ENCODE results near the gene TAF13. TPM values are rescaled to one million over a fixed set of nuclear protein-coding genes. Genes with fewer than 3 reads are reported as not detected.
"Not testable (repeated sequence)": the region's sequence is repeated elsewhere in the genome, so short reads cannot be mapped to it uniquely, and the experiment has no call there.

Gene TAF13
- polyA plus RNA-seq, 1 experiment: 14.7 TPM

DNA sequence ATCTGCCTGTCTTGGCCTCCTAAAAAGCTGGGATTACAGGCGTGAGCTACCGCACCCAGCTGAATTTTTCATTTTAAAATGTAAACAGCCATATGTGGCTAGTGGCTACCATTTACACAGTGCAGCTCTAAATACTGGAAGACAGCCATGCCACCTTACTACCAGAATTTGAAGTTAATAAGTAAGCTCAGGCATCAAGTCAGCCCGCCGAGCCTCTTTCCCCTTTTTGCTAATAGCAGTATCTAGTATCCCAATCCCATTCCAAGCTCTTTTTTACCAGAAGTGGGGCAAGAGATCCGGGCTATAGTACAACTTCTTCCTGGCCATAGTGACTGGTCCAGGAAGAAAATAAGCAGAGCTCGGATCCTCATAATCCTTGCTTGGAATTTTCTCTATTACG, 15.1 kb downstream of the TAF13 start:
- CTCF ChIA-PET: interaction anchor here (0.6 to 1.1 kb wide), 2 partner anchors 26 to 33 kb away, joined by 3 to 4 read pairs; no protein-coding TSS in a partner anchor
- Histone ChIP-seq H3K36me3 (ENCODE audit: control insufficient read depth, insufficient read depth, low read length) (peaks cover 3% of the 10 kb centered on the region), H3K27me3 (ENCODE audit: control insufficient read depth, insufficient read depth, low read length) (no peaks in the 10 kb centered on the region), H3K4me3 (ENCODE audit: low read depth, low read length) (no peak overlapping the region)
- no peak for DNase-seq (ENCODE audit: low read depth)
- no peak for TF ChIP-seq CTCF (IDR thresholded peaks at IDR 0.05; ENCODE audit: insufficient read depth, low read depth, low read length)
- POLR2A ChIA-PET: interaction anchor here (0.5 kb wide), 1 partner anchor 48 kb away, joined by 3 read pairs; no protein-coding TSS in a partner anchor

DNA sequence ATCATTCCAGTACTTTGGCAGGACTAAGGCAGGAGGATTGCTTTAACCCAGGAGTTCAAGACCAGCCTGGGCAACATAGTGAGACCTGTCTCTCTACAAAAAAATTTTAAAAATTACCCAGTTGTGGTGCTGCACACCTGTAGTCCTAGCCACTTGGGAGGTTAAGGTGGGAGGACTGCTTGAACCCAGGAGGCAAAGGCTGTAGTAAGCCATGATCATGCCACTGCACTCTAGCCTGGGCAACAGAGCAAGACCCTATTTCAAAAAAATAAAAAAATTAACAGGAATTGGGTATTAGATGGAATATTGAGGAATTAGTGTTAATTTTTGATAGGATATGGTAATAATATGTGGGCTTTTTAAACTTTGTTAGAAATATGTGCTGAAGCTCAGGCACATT, 16.8 kb downstream of the TAF13 start:
- H3K36me3 ChIP-seq (ENCODE audit: control insufficient read depth, insufficient read depth, low read length): no peaks in the 10 kb centered on the region; the same call in 1 of the 2 replicates

DNA sequence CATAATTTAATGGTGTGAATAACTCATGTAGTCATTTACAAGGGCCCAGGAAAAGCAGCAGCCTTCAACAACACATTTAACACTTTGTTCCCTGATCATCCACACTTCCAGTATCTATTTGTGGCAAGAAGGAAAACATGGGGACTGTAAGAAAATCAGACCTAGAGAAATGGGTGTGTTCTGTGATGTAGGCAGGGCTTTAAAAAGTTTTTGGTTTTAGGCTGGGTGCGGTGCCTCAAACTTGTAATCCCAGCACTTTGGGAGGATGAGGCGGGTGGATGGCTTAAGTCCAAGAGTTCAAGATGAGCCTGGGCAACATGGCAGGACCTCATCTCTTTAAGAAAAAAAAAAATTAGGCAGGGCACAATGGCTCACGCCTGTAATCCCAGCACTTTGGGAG, 19.7 kb downstream of the TAF13 start:
- TF ChIP-seq CTCF (IDR thresholded peaks at IDR 0.05; ENCODE audit: insufficient read depth, low read depth, low read length): no peak
- H3K36me3 ChIP-seq (ENCODE audit: control insufficient read depth, insufficient read depth, low read length): no peaks in the 10 kb centered on the region
- CTCF ChIA-PET: no interaction called here
- no peak for DNase-seq (ENCODE audit: low read depth)
- POLR2A ChIA-PET: no interaction called here
- no peak overlapping the region for H3K4me3 ChIP-seq (ENCODE audit: low read depth, low read length)
- no peaks in the 10 kb centered on the region for H3K27me3 ChIP-seq (ENCODE audit: control insufficient read depth, insufficient read depth, low read length)

More for the DNA sequence above, 16.8 kb downstream of the TAF13 start:
- no peak for DNase-seq (ENCODE audit: low read depth)
- ChIA-PET POLR2A (no interaction called here), CTCF (interaction anchor here (0.7 kb wide), 1 partner anchor 12 kb away, joined by 3 read pairs; no protein-coding TSS in a partner anchor)
- no peak for TF ChIP-seq CTCF (IDR thresholded peaks at IDR 0.05; ENCODE audit: insufficient read depth, low read depth, low read length)
- no peaks in the 10 kb centered on the region for H3K27me3 ChIP-seq (ENCODE audit: control insufficient read depth, insufficient read depth, low read length)
- no peak overlapping the region for H3K4me3 ChIP-seq (ENCODE audit: low read depth, low read length)

GRCh38 chr1:109052145-109052544, 23.7 kb downstream of the TAF13 start:
- H3K27me3 ChIP-seq (ENCODE audit: control insufficient read depth, insufficient read depth, low read length); H3K4me3 ChIP-seq (ENCODE audit: low read depth, low read length); CTCF ChIA-PET; DNase-seq (ENCODE audit: low read depth); H3K36me3 ChIP-seq (ENCODE audit: control insufficient read depth, insufficient read depth, low read length); POLR2A ChIA-PET: not testable (repeated sequence)

GRCh38 chr1:109050228-109050995, 25.4 kb downstream of the TAF13 start:
- Histone ChIP-seq H3K36me3 (ENCODE audit: control insufficient read depth, insufficient read depth, low read length) (no peaks in the 10 kb centered on the region), H3K27me3 (ENCODE audit: control insufficient read depth, insufficient read depth, low read length) (no peaks in the 10 kb centered on the region), H3K4me3 (ENCODE audit: low read depth, low read length) (no peak overlapping the region)
- no peak for TF ChIP-seq CTCF (IDR thresholded peaks at IDR 0.05; ENCODE audit: insufficient read depth, low read depth, low read length)
- DNase-seq (ENCODE audit: low read depth): no peak
- CTCF ChIA-PET: no interaction called here
- POLR2A ChIA-PET: interaction anchor here (0.5 kb wide), 1 partner anchor 11 kb away, joined by 3 read pairs; no protein-coding TSS in a partner anchor
